OCI-LY1 (cell line): Measurements from ENCODE around the gene SENP2.

Experiments used
- CTCF ChIP-seq: fragments of 200-600 bp; sonication (generic), shearing (Covaris generic); IDR thresholded peaks from 2 replicates; pipeline ENCODE4 v1.5.1; 2017; ENCODE audit warnings: mild to moderate bottlenecking, antibody characterized with exemption, low read length, moderate library complexity, mixed read lengths
- EZH2 ChIP-seq: fragments of 200-600 bp; sonication (generic), shearing (Covaris generic); IDR thresholded peaks from 2 replicates; pipeline ENCODE4 v1.8.0; 2017; ENCODE audit warnings: borderline replicate concordance, mixed run types, mild to moderate bottlenecking, antibody characterized with exemption, low read length, moderate library complexity, mixed read lengths

- TF ChIP-seq CTCF = no peak
- no peak for TF ChIP-seq EZH2
Observed at GRCh38 chr3:185583925-185584324, 2.2 kb upstream of the SENP2 start.
